ENCODE results near the gene LRRC8C. TPM values are rescaled to one million over a fixed set of nuclear protein-coding genes. Genes with fewer than 3 reads are reported as not detected.

The LRRC8C gene
- total RNA-seq, 1 donor from 2014 or later = 4.6 TPM

GRCh38 chr1:89608319-89608983, 24.5 kb upstream of the LRRC8C start:
- peaks cover 23% of the 10 kb centered on the region for H3K4me1 Mint-ChIP-seq
- no peaks in the 10 kb centered on the region for H3K9me3 Mint-ChIP-seq
- no peaks in the 10 kb centered on the region for H3K36me3 Mint-ChIP-seq (ENCODE audit: low read depth)
- no peak for TF ChIP-seq CTCF (conservative IDR thresholded peaks at IDR 0.05)
- peak overlapping the region; percentile 76 for H3K27ac Mint-ChIP-seq (ENCODE audit: unreplicated experiment)
- H3K27me3 Mint-ChIP-seq (ENCODE audit: low read depth) = no peaks in the 10 kb centered on the region
- DNase-seq (ENCODE audit: low read depth, low spot score) = no peak
- no peak overlapping the region for H3K4me3 Mint-ChIP-seq

GRCh38 chr1:89608984-89609725, 23.8 kb upstream of the LRRC8C start:
- Mint-ChIP-seq H3K4me1 (peaks cover 23% of the 10 kb centered on the region), H3K27ac (ENCODE audit: unreplicated experiment) (no peak overlapping the region), H3K27me3 (ENCODE audit: low read depth) (no peaks in the 10 kb centered on the region), H3K36me3 (ENCODE audit: low read depth) (no peaks in the 10 kb centered on the region), H3K4me3 (no peak overlapping the region), H3K9me3 (no peaks in the 10 kb centered on the region)
- DNase-seq (ENCODE audit: low read depth, low spot score) = no peak
- no peak for TF ChIP-seq CTCF (conservative IDR thresholded peaks at IDR 0.05)

GRCh38 chr1:89609781-89610456, 23.0 kb upstream of the LRRC8C start:
- no peak for DNase-seq (ENCODE audit: low read depth, low spot score)
- TF ChIP-seq CTCF (conservative IDR thresholded peaks at IDR 0.05) = no peak
- no peaks in the 10 kb centered on the region for H3K9me3 Mint-ChIP-seq
- no peaks in the 10 kb centered on the region for H3K36me3 Mint-ChIP-seq (ENCODE audit: low read depth)
- peaks cover 23% of the 10 kb centered on the region for H3K4me1 Mint-ChIP-seq
- H3K4me3 Mint-ChIP-seq = no peak overlapping the region
- no peak overlapping the region for H3K27ac Mint-ChIP-seq (ENCODE audit: unreplicated experiment)
- no peaks in the 10 kb centered on the region for H3K27me3 Mint-ChIP-seq (ENCODE audit: low read depth)

GRCh38 chr1:89610457-89611011, 22.4 kb upstream of the LRRC8C start:
- no peak for DNase-seq (ENCODE audit: low read depth, low spot score)
- Mint-ChIP-seq H3K9me3 (no peaks in the 10 kb centered on the region), H3K36me3 (ENCODE audit: low read depth) (no peaks in the 10 kb centered on the region), H3K4me1 (peaks cover 23% of the 10 kb centered on the region), H3K27me3 (ENCODE audit: low read depth) (no peaks in the 10 kb centered on the region), H3K27ac (ENCODE audit: unreplicated experiment) (no peak overlapping the region), H3K4me3 (no peak overlapping the region)
- TF ChIP-seq CTCF (conservative IDR thresholded peaks at IDR 0.05) = no peak

- Mint-ChIP-seq H3K9me3 (peaks cover under 1% of the 10 kb centered on the region), H3K27ac (ENCODE audit: unreplicated experiment) (no peak overlapping the region), H3K4me1 (peaks cover 16% of the 10 kb centered on the region), H3K4me3 (no peak overlapping the region), H3K27me3 (ENCODE audit: low read depth) (no peaks in the 10 kb centered on the region), H3K36me3 (ENCODE audit: low read depth) (no peaks in the 10 kb centered on the region)
- no peak for TF ChIP-seq CTCF (conservative IDR thresholded peaks at IDR 0.05)
- no peak for DNase-seq (ENCODE audit: low read depth, low spot score)
These were observed 21.2 kb upstream of the LRRC8C start for GRCh38 chr1:89611721-89612120.
